GM23248 (cell line): Measurements from ENCODE around the gene ABCC6.

Experiments used
- EZH2 ChIP-seq: fragments of 200-600 bp; sonication (generic); IDR thresholded peaks from 2 replicates; pipeline ENCODE4 v1.6.1; 2018; ENCODE audit warnings: antibody characterized with exemption, mild to moderate bottlenecking; ENCODE audit not compliant: insufficient read depth, poor library complexity, severe bottlenecking
- EZH2phosphoT487 ChIP-seq: fragments of 200-600 bp; sonication (generic); IDR thresholded peaks from 2 replicates; pipeline ENCODE4 v1.6.1; 2018; ENCODE audit warnings: antibody characterized with exemption, moderate library complexity, mild to moderate bottlenecking, low read depth; ENCODE audit not compliant: insufficient read depth

GRCh38 chr16:16154281-16154951 lies 68.9 kb downstream of the ABCC6 start:
- TF ChIP-seq EZH2, result no peak
- TF ChIP-seq EZH2phosphoT487, result no peak
